Spleen (tissue), 7 donors: ENCODE data around the gene DDX5.

Experiments used
- POLR2AphosphoS5 ChIP-seq, 3 donors: sonication (generic); formaldehyde crosslinking; IDR thresholded peaks; one replicate each; pipeline ENCODE4 v1.5.1; 2017; ENCODE audit warnings: antibody characterized with exemption in 3 of 3
- TF ChIP-seq, protein P1 (sequence below), 11 experiments: fragments of 200-600 bp in 7 of 11; fragments of 450-650 bp in 4 of 11; sonication (generic) in 4 of 11; IDR thresholded peaks in 8 of 11; conservative IDR thresholded peaks in 3 of 11; 1 replicate in 7 of 11; 2 replicates in 4 of 11; pipeline versions ENCODE4 v1.4.0 to v1.8.0; 2016 to 2021; ENCODE audit warnings: antibody characterized with exemption in 11 of 11, inconsistent platforms in 4 of 11, mild to moderate bottlenecking in 1 of 11
- donor health status: DM: no; HTN: no; CAD: no; lungs with moderate emphysema.
- donor health status: DM: no; HTN: no; CAD: no.
- donor health status: DM: no; HTN: no; CAD: no.

DNA sequence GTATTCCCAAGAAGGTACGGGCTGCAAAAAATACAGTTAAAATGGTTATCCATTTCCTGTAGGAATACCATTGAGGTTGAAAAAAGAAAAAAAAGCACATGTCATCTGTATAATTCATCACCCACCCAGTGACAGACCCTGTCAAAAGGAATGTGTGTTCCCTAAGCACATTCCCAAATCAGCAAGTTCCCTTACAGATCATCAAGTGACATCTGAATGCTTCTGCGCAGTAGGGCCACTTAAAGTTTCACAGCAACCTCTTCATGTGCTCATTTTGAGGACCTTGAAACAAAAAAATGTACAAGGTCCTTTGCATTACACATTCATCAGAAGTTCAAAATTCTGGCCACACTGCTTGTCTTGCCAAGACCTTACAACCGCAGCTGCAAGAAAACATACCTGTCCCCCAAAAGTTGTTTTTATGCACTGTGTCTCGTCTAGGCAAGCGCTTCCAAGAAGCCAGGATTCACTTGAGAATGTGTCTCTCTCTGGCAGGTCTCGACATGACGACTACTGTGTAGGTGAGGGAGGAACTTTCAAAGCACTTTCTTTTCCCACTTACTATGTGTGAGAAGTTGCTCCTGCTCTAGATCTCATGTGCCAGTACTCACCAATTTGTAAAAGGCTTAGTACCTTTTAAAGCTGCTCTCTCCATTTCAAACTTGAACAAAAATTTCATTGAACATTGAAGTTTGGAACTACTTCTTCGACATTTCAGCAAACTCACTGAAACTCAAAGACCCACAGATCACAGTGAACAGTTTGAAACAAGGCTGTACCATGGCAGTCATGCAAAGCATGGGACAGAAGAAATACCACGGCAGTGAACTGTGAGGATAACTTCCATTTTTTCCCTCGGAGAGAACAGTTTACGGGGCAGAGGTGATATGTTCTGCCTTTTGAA lies 5.0 kb downstream of the DDX5 start:
- TF ChIP-seq, protein P1, sequence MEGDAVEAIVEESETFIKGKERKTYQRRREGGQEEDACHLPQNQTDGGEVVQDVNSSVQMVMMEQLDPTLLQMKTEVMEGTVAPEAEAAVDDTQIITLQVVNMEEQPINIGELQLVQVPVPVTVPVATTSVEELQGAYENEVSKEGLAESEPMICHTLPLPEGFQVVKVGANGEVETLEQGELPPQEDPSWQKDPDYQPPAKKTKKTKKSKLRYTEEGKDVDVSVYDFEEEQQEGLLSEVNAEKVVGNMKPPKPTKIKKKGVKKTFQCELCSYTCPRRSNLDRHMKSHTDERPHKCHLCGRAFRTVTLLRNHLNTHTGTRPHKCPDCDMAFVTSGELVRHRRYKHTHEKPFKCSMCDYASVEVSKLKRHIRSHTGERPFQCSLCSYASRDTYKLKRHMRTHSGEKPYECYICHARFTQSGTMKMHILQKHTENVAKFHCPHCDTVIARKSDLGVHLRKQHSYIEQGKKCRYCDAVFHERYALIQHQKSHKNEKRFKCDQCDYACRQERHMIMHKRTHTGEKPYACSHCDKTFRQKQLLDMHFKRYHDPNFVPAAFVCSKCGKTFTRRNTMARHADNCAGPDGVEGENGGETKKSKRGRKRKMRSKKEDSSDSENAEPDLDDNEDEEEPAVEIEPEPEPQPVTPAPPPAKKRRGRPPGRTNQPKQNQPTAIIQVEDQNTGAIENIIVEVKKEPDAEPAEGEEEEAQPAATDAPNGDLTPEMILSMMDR (IDR thresholded peaks at IDR 0.05 in 8 of 11, conservative IDR thresholded peaks at IDR 0.05 in 3 of 11) = no peak
- peak in 1 of 3 donors; percentile 52 for TF ChIP-seq POLR2AphosphoS5 (IDR thresholded peaks at IDR 0.05)
